Right renal pelvis (tissue), 4 donors: ENCODE results near the gene SLC49A3. TPM values are rescaled to one million over a fixed set of nuclear protein-coding genes. Genes with fewer than 3 reads are reported as not detected.
"Not testable (repeated sequence)": the region's sequence is repeated elsewhere in the genome, so short reads cannot be mapped to it uniquely, and the experiment has no call there.

Experiments
- DNase-seq, 4 donors: peaks; one replicate each; pipeline ENCODE4 v3.0.0-alpha.2; 2013; ENCODE audit warnings: low read depth in 4 of 4, low spot score in 3 of 4, missing footprints in 1 of 4
- polyA plus RNA-seq, 4 donors: library from polyadenylated mRNA; unstranded; fragments of 120-200 nt; gene quantifications; one replicate each; pipeline ENCODE4 v1.2.1, GENCODE V29; 2013; ENCODE audit not compliant: insufficient read length in 4 of 4

Gene SLC49A3
- polyA plus RNA-seq, 4 donors, result 3.5 to 6.6 (median 4.2) TPM

DNA sequence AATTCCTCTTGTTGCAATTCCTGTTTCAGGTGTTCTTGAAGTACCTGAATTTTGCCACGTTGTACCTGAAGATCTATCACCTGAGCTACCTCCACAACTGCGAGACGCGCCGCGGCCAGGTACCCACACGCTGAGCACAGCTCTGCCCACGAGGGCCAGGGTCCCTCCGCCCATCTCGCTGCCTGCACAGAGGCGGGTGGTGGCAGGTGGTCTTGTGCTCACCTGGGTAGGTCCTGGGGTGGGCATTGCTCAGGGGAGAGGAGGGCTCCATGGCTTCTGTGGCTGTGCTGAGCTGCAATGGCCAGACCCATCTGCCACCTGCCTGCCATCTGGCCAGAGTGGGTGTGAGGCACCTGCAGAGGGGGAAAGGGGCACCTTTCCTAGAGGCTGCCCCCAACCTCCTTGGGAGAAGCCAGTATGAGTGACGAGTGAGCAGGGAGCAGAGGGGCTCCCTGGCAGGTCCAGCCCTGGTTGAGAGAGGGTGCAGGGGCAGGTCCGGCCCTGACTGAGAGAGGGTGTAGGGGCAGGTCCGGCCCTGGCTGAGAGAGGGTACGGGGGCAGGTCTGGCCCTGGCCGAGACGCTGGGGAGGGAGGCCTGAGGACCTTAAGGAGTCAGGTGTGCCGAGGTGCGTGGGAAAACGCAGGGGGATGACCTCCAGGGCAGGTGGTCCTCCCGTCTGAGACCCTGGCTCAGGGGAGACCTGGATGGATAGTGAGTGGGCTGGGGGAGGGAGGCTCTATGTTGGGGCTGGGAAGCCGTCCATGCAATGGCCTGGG is 52.9 kb downstream of the SLC49A3 start:
- no peak for DNase-seq

DNA sequence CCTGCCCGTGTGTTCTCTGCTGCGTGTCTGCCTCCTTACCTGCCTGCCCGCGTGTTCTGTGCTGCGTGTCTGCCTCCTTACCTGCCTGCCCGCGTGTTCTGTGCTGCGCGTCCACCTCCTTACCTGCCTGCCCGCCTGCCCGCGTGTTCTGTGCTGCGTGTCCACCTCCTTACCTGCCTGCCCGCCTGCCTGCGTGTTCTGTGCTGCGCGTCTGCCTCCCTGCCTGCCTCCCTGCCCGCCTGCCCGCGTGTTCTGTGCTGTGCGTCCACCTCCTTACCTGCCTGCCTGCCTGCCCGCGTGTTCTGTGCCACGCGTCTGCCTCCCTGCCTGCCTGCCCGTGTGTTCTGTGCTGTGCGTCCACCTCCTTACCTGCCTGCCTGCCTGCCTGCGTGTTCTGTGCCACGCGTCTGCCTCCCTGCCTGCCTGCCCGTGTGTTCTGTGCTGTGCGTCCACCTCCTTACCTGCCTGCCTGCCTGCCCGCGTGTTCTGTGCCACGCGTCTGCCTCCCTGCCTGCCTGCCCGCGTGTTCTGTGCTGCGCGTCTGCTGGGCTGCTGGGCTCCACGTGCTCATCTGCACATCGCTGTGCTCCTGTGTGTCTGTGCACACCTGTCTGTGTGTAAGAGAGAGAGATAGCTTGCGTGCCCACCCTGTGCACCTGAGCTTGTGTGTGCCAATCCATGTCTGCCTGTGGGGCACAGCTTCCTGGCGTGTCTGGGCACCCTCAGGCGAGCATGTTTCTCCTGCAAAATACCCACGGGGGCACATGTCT is 53.7 kb downstream of the SLC49A3 start:
- not testable (repeated sequence) for DNase-seq

DNA sequence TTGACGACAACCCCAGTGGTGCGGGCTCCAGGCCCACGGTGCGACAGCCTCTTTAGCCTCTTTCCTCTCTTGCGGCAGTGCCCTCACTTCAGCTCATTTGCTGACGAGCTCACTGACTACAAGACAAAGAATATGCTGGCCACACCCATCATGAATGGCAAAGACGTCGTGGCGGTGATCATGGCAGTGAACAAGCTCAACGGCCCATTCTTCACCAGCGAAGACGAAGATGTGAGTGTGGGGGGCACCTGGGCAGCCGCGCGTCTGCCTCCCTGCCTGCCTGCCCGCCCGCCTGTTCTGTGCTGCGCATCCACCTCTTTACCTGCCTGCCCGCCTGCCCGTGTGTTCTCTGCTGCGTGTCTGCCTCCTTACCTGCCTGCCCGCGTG is 54.4 kb downstream of the SLC49A3 start:
- DNase-seq, result no peak

DNA sequence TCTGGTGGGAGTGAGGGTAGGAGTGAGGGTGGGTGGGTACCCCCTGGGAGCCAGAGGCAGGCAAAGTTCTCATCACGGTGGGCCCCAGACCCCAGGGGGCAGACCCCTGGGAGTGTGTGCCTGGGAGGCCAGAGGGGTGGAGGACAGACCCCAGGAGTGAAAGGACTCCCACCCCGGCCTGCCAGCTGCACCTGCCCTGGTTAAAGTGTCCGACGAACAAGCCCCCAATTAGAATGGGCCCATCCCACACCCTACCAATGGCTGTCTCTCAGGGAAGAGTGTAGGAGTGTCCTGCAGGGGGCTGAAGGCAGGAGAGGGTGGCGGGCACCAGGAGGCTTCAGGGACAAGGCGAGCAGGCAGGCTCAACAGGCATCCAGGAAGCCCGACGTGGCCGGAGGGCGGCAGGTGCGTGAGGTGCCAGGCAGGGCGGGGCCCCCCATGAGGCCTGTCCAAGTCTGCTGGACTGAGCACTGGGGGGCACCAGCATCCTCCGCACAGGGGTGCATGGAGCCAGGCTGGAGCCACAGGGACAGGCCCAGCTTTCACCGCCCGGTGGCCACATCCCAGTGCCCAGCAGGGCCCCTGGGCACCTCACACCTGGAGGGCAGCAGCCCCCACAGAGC is 54.9 kb downstream of the SLC49A3 start:
- DNase-seq, result no peak

DNA sequence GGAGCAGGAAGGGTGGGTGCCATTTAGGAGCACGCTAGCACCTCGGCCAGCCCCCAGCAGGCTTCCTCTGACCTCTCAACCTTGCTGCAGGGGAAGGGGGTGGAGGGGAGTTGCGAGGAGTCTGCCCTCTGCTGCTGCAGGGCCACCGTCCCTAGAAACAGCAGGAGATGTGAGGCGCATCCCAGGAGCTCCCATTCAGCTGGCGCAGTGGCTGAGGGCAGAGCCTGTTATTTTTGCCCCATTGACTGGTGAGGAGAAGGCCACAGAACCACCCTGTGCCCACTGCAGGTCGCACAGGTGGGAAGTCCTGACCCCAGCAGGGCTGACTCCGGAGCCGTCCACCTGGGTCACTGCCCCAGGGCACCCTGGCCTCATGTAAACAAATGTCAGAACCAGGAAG is 55.5 kb downstream of the SLC49A3 start:
- no peak for DNase-seq

DNA sequence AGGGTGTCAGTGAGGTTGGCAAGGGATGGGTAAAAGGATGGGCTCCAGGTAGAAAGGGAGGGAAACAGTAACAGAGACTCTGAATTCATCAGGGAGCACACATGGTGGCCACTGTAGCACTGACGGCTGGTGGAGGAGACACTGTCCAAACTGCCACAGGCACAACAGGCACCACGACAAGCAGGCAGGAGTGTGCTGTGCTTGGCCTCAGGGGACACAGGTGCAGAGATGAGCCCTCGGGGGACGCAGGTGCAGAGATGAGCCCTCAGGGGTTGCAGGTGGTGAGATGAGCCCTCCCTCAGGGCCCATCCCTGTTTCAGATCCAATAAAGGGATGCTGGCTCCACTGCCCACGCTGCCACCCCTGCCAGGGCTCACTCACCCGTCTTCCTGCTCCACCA is 56.0 kb downstream of the SLC49A3 start:
- no peak for DNase-seq

DNA sequence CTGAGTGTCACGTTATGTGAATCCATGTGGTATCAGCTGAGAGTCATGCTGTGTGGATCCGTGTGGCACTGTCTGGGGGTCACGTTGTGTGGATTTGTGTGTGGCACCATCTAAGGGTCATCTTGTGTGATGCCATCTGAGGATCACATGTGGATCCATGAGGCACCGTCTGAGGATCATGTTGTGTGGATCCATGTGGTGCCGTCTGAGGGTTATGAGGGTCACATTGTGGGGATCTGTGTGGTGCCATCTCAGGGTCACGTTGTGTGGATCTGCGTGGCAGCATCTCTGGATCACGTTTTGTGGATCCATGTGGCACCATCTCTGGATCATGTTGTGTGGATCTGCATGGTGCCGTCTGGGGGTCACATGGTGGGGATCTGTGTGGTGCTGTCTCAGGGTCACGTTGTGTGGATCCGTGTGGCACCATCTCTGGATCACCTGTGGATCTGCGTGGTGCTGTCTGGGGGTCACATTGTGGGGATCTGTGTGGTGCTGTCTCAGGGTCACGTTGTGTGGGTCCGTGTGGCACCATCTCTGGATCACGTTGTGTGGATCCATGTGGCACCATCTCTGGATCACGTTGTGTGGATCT is 56.7 kb downstream of the SLC49A3 start:
- DNase-seq, result no peak

Other genes with a start within 250 kb of the SLC49A3 start
- gene ZNF721, start 190.0 kb downstream of the SLC49A3 start, polyA plus RNA-seq, result 10 to 100 TPM; 33.3 to 45.6 (median 42.8) TPM
- gene PIGG, start 189.9 kb downstream of the SLC49A3 start, polyA plus RNA-seq, result 10 to 100 TPM; 54.7 to 69.4 (median 58.3) TPM
- under 1 TPM in 1 of 4 donors, not detected in 3; 0.05 TPM for gene TMEM271, start 112.9 kb downstream of the SLC49A3 start, polyA plus RNA-seq
- gene PDE6B, start 63.6 kb downstream of the SLC49A3 start, polyA plus RNA-seq, result 10 to 100 TPM; 31.3 to 50.6 (median 38.7) TPM
- 100 to 1,000 TPM; 248 to 285 (median 271) TPM for gene ATP5ME, start 14.9 kb downstream of the SLC49A3 start, polyA plus RNA-seq
- gene MYL5, start 14.6 kb downstream of the SLC49A3 start, polyA plus RNA-seq, result 10 to 100 TPM; 14.1 to 23.3 (median 17.8) TPM
- gene PCGF3, start 16.7 kb upstream of the SLC49A3 start, polyA plus RNA-seq, result 10 to 100 TPM; 64.9 to 76.9 (median 72.0) TPM
- gene CPLX1, start 137.0 kb upstream of the SLC49A3 start, polyA plus RNA-seq, result 1 to 10 TPM; 1.4 to 3.3 (median 1.9) TPM
- 10 to 100 TPM; 52.1 to 71.6 (median 58.7) TPM for gene GAK, start 243.2 kb upstream of the SLC49A3 start, polyA plus RNA-seq
- gene TMEM175, start 243.3 kb upstream of the SLC49A3 start, polyA plus RNA-seq, result 10 to 100 TPM; 21.6 to 26.8 (median 23.5) TPM